ENCODE results near the gene DNAH8.

DNA sequence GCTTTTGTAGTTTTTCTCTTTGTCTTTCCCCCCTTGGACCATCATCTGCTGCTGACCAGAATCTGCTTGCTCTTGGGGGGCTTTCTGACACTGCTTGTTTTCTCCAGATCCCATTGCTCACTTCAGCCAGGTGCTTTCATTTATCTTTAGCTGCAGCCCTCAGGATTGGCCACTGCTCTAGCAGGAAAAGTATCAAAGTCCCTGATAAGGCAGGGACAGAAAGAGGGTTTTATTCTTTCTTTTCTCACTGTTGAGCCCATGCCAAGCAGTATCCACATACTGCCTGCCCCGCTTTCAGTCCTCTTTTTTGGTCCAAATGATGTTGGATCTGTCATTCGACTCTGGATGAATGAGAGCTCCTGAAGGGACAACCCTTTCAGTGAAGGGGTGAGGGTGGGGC lies 141.4 kb downstream of the DNAH8 start:
- TF ChIP-seq, protein P1, sequence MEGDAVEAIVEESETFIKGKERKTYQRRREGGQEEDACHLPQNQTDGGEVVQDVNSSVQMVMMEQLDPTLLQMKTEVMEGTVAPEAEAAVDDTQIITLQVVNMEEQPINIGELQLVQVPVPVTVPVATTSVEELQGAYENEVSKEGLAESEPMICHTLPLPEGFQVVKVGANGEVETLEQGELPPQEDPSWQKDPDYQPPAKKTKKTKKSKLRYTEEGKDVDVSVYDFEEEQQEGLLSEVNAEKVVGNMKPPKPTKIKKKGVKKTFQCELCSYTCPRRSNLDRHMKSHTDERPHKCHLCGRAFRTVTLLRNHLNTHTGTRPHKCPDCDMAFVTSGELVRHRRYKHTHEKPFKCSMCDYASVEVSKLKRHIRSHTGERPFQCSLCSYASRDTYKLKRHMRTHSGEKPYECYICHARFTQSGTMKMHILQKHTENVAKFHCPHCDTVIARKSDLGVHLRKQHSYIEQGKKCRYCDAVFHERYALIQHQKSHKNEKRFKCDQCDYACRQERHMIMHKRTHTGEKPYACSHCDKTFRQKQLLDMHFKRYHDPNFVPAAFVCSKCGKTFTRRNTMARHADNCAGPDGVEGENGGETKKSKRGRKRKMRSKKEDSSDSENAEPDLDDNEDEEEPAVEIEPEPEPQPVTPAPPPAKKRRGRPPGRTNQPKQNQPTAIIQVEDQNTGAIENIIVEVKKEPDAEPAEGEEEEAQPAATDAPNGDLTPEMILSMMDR (conservative IDR thresholded peaks at IDR 0.05): no peak
- no peak for TF ChIP-seq EZH2 (IDR thresholded peaks at IDR 0.05; ENCODE audit: low read depth)

Measured in PC-9 (cell line).